Inflammatory macrophage treated with lipopolysaccharide for 1 hour (primary cell): ENCODE data around the gene ZEB2.

Experiments used
- DNase-seq, 2 donors: peaks; one replicate each; pipeline ENCODE4 v3.0.0-alpha.2; 2020 to 2022

Gene ZEB2

GRCh38 chr2:144519934-144520731 lies at the start of gene ZEB2:
Gene ZEB2, minus strand, starts transcription at chr2:144520119. Its CDS starts 2,769 bp downstream, at chr2:144517350.
- DNase-seq = peak; percentile 80 to 83

GRCh38 chr2:144567745-144568144 lies 47.8 kb upstream of the ZEB2 start:
- DNase-seq = no peak

- DNase-seq = no peak
Measured at GRCh38 chr2:144566448-144566847, 46.5 kb upstream of the ZEB2 start.

- DNase-seq = peak; percentile 21 to 53
Measured at GRCh38 chr2:144560251-144560650, 40.3 kb upstream of the ZEB2 start.

GRCh38 chr2:144559681-144560080 lies 39.8 kb upstream of the ZEB2 start:
- DNase-seq = no peak

GRCh38 chr2:144559242-144559641 lies 39.3 kb upstream of the ZEB2 start:
- DNase-seq = no peak

- DNase-seq = no peak
Measured at GRCh38 chr2:144554492-144555210, 34.7 kb upstream of the ZEB2 start.

- DNase-seq = no peak
Measured at GRCh38 chr2:144553379-144553778, 33.5 kb upstream of the ZEB2 start.

- DNase-seq = no peak
Measured at GRCh38 chr2:144552821-144553220, 32.9 kb upstream of the ZEB2 start.

- DNase-seq = no peak
Measured at GRCh38 chr2:144550911-144551310, 31.0 kb upstream of the ZEB2 start.

GRCh38 chr2:144550084-144550483 lies 30.2 kb upstream of the ZEB2 start:
- no peak for DNase-seq

- no peak for DNase-seq
Measured at GRCh38 chr2:144548532-144549191, 28.7 kb upstream of the ZEB2 start.

- no peak for DNase-seq
Measured at GRCh38 chr2:144548088-144548487, 28.2 kb upstream of the ZEB2 start.

GRCh38 chr2:144547494-144547893 lies 27.6 kb upstream of the ZEB2 start:
- DNase-seq = no peak

- DNase-seq = no peak
Measured at GRCh38 chr2:144546933-144547332, 27.0 kb upstream of the ZEB2 start.

- no peak for DNase-seq
Measured at GRCh38 chr2:144545787-144546186, 25.9 kb upstream of the ZEB2 start.

- DNase-seq = no peak
Measured at GRCh38 chr2:144544053-144544452, 24.1 kb upstream of the ZEB2 start.

GRCh38 chr2:144541396-144541795 lies 21.5 kb upstream of the ZEB2 start:
- no peak for DNase-seq

- no peak for DNase-seq
Measured at GRCh38 chr2:144539289-144539782, 19.4 kb upstream of the ZEB2 start.

- no peak for DNase-seq
Measured at GRCh38 chr2:144535300-144535699, 15.4 kb upstream of the ZEB2 start.

GRCh38 chr2:144533221-144533620 lies 13.3 kb upstream of the ZEB2 start:
- DNase-seq = no peak

GRCh38 chr2:144530596-144530995 lies 10.7 kb upstream of the ZEB2 start:
- no peak for DNase-seq

- DNase-seq = no peak
Measured at GRCh38 chr2:144529841-144530240, 9.9 kb upstream of the ZEB2 start.

- DNase-seq = no peak
Measured at GRCh38 chr2:144528108-144528507, 8.2 kb upstream of the ZEB2 start.
